Nephron (organoid): ENCODE data around the gene LPCAT4.

Experiments used
- H3K27ac Mint-ChIP-seq, 3 experiments: 2 replicates each; pipeline ENCODE4 v1.8.0; 2020; ENCODE audit warnings: mixed read lengths in 3 of 3, mild to moderate bottlenecking in 2 of 3, moderate library complexity in 1 of 3
- H3K27me3 Mint-ChIP-seq: 2 replicates; pipeline ENCODE4 v1.8.0; 2021; ENCODE audit warnings: low read depth, mild to moderate bottlenecking, moderate library complexity, mixed read lengths
- H3K36me3 Mint-ChIP-seq: 2 replicates; pipeline ENCODE4 v1.8.0; 2020; ENCODE audit warnings: low read depth, mixed read lengths
- H3K4me1 Mint-ChIP-seq: 2 replicates; pipeline ENCODE4 v1.8.0; 2020; ENCODE audit warnings: mixed read lengths
- H3K4me3 Mint-ChIP-seq, 3 experiments: 2 replicates each; pipeline ENCODE4 v1.8.0; 2020; ENCODE audit warnings: mild to moderate bottlenecking in 3 of 3, mixed read lengths in 3 of 3, moderate library complexity in 2 of 3
- H3K9me3 Mint-ChIP-seq: 2 replicates; pipeline ENCODE4 v1.8.0; 2020; ENCODE audit warnings: mixed read lengths
- CTCF ChIP-seq, 3 experiments: fragments of 200-600 bp; sonication (generic); IDR thresholded peaks; one replicate each; pipeline ENCODE4 v1.5.0; 2021; ENCODE audit warnings: antibody characterized with exemption in 3 of 3; ENCODE audit not compliant: unreplicated experiment in 3 of 3

The LPCAT4 gene

DNA sequence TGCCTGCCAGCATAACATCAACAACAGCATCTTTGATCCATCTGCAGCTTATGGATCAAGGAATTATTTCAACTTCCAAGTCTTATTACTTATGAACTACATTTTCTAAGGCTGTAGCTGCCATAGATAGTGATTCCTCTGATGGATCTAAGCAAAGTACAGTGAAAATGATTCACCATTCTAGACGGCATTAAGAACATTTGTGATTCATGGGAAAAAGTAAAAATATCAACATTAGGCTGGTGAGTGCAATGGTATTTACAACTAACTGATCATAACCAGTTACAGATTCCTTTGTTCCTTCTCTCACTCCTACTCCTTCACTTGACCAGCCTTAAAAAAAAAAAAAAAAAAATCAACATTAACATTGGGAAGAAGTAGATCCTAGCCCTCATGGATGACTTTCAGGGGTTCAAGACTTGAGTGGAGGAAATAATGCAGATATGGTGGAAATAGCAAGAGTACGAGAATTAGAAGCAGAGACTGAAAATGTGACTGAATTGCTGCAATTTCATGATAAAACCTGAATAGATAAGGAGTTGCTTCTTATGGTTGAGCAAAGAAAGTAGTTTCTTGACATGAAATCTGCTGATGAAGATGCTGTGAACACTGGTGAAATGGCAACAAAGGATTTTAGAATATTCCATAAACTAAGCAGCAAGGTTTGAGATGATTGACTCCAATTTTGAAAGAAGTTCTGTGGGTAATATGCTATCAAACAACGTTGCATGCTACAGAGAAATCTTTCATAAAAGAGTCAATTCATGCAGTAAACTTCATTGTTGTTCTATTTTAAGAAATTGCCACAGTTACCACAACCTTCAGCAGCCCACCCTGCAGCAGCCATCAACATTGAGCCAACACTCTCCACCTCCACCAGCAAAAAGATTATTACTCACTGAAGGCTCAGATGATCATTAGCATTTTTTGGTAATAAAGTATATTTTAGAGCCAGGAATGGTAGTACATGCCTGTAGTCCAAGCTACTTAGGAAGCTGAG is 52.2 kb downstream of the LPCAT4 start:
- Mint-ChIP-seq H3K27me3 (no peaks in the 10 kb centered on the region), H3K36me3 (peaks cover 5% of the 10 kb centered on the region), H3K9me3 (no peaks in the 10 kb centered on the region), H3K4me3 (no peak overlapping the region), H3K4me1 (peaks cover 11% of the 10 kb centered on the region), H3K27ac (no peak overlapping the region)
- no peak for TF ChIP-seq CTCF (IDR thresholded peaks at IDR 0.05; ENCODE audit: unreplicated experiment in 3 of 3)

GRCh38 chr15:34311563-34311962 is 55.4 kb downstream of the LPCAT4 start:
- no peak for TF ChIP-seq CTCF (IDR thresholded peaks at IDR 0.05; ENCODE audit: unreplicated experiment in 3 of 3)
- no peaks in the 10 kb centered on the region for H3K9me3 Mint-ChIP-seq
- no peak overlapping the region for H3K27ac Mint-ChIP-seq
- no peaks in the 10 kb centered on the region for H3K27me3 Mint-ChIP-seq
- peaks cover 1% of the 10 kb centered on the region for H3K4me1 Mint-ChIP-seq
- no peak overlapping the region for H3K4me3 Mint-ChIP-seq
- peaks cover 9% of the 10 kb centered on the region for H3K36me3 Mint-ChIP-seq
